Suppressor macrophage treated with lipopolysaccharide for 4 hours (primary cell): Measurements from ENCODE around the gene LYRM4.
A peak's percentile ranks its signal among the peaks of the same experiment; 100 is the strongest.

Source experiments
- DNase-seq: peaks from one replicate; pipeline ENCODE4 v3.0.0-alpha.2; 2020

The LYRM4 gene

DNA sequence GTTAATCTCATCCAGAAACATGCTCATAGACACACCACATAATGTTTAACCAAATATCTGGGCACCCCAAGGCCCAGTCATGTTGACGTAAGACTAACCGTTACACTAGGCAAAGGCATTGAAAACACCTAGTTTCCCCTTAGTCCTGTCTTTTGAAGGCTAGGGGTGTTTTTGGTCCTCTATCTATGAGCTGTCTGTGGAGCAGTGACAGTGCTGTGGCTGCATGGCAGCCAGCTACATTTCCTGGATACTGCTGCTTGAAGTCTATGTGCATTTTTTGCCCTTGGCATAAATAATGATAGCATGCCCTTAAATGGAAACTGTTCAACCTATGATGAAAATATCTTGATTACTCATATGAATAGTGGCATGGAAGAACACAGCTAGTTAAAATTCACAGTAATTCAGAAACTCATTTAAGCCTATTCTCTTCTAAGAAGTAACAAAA lies 19.2 kb upstream of the LYRM4 start:
- no peak for DNase-seq

DNA sequence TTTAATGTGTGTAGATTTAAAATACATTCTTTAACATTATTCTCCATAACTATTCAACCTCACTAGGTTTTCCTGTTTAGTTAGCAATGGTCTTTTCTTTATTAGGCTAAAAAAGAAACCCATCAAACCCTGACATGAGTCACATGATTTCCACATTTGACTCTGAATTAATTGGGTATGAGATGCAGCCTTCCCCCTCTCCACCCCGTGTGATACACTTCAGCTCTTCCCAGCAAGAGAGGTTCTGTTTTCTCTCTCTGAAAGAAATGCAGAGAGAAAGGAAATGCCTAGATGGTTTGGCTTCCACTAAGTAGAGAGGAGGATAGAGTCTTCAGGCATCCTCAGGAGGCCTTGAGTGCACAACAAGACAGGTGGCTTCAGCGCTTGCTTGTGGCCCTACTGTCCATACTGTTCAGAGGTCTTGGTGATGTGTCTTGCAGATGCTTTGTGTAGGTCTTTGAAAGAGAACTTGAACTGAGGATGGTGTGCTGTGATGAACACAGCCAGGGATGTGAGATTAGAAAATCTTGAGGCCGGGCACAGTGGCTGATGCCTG lies 17.9 kb upstream of the LYRM4 start:
- DNase-seq = no peak

DNA sequence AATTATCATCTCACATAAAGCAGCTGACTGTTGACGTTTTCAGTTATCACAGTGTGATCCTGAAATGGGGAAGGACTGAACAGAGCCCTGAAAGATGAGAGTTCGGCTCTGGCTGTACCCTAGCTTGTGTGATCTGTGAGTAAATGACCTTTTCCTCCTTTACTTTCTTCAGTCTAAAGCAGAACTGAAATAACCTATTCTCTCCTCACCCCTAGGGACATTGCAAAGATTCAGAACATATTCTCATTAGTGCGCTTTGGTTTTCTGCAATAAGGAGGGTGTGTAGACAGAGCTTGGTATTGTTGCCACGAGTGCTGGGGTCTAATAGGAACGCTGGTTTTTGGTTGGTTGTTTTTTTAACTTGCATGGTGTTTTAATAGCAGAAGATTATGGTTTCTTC lies 17.3 kb upstream of the LYRM4 start:
- DNase-seq = no peak

DNA sequence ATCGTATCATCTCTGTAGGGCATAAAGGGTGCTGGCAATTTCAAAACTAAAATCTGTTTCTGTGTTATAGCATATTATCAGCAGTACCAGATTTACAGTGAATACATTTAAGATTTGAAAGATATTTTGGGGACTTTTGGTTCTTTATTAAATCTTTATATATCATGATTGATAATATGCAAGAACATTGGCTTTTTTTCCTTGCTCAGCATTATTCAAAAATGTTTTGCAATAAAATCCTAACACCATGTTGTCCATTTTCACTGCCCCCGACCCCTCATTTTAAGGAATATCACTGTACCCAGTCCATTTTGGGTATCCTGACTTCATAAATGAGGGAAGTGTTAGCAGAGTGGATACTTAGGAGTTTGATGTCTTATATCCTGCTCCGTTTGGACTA lies 16.8 kb upstream of the LYRM4 start:
- DNase-seq = no peak

DNA sequence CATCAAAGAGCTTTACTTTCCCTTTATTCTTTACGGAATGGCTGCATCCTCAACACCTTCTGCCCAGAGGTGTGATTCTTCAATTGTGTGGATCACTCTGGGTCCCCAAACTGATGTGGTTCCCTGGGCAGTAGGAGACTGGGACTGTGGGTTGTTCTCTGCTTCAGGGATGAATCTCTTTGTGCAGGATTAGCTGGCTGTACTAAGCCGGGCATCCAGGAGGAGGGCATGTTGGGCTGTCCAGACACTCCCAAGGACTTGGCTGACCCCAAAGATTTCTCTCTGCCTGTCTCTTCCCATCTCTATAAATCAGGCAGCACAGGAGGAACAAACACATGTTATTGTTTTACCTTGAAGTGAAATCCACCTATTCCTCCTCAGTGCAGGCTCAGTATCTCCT lies 15.8 kb upstream of the LYRM4 start:
- no peak for DNase-seq

DNA sequence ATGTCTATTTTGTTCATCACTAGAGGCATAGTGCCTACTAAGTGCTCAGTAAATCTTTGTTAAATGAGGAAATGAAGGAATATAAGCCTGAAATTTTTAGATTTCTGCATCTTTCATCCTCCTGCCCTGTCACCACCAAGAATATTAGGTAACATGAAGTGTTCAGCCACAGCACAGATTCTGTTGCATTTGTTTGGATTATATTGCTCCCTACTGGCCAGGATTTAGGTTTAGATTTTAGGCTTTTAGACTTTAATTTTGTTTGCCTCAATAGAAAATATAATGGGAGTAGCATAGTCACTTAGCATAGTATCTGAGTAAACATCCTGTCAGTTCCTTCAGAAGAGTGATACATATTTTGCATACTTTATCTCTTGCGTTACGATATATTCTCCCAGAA lies 14.7 kb upstream of the LYRM4 start:
- DNase-seq = no peak

DNA sequence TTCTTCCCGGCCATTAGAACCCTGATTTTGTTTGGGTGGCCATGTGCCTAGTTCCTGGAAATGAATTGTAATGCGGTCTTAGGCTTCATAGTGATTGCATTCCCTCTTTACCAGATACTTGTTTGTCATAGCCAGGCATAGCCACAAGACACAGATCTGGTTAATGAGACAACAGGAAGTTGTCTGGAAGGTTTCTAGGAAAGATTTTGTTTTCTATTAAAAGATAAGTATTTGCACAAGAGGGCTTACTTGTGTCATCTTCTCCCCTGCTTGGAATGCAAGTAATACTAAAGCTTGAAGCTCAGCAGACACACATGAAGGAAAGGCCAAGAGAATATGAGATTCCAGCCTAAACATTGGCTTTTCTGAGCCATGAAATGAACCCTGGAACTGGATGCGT lies 13.5 kb upstream of the LYRM4 start:
- no peak for DNase-seq

DNA sequence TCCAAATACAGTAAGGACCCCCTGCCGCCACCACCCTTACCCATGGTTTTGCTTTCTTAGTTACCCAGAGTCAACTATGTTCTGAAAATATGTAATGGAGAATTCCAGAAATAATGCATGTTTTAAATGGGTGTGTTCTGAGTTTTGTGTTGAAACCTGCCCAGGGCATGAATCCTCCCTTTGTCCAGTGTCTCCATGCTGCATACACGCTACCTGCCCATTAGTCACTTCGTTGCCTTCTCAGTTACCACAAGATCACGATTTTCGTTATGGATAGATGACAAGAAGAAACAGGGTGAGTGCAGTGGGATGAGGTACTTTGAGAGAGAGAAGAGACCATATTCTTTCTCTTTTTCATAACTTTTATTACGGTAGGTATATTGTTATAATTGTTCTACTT lies 11.2 kb upstream of the LYRM4 start:
- no peak for DNase-seq

DNA sequence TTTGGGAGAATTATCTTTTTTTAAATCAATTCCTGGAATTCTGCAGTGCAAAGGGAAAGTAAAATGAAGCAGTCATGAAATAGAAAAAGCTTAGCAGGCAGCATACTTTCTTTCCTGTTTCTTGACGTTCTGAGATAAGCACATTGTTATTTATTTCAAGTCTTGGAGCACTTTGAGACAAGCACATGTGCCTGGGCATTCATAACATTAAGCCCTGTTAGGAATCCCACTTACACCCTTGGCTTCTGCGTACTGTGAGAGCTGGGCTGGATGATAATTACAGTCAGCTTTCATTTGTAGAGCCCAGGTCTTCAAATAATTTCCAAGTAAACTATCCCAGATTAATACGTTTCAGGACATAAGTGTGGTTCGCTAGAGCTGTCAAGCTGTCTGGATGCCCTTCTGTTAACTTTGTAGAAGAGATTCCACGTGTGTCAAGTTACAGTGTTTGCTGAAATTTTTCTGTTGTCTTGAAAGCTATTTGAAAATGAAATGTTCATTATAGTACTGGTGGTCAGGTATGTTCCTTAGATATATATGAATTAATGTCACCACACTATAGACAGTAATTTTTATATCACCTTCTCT lies 9.4 kb upstream of the LYRM4 start:
- no peak for DNase-seq

DNA sequence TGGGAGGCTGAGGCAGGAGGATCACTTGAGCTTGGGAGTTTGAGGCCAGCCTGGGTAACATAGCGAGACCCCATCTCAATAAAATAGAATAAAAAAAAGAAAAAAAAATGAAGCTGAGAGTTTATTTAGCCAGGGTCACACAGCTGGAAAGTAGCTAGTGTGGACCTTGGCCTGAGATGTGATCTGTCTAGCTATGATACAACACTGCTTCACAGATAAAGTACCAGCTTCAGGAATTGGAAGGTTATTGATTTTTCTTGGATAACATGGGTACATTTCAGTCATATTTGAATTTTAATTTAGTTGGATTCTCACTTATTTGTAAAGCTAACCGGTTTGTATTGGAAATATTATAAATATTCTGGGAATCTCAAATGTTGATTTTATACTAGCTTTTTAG lies 5.7 kb upstream of the LYRM4 start:
- DNase-seq = no peak

DNA sequence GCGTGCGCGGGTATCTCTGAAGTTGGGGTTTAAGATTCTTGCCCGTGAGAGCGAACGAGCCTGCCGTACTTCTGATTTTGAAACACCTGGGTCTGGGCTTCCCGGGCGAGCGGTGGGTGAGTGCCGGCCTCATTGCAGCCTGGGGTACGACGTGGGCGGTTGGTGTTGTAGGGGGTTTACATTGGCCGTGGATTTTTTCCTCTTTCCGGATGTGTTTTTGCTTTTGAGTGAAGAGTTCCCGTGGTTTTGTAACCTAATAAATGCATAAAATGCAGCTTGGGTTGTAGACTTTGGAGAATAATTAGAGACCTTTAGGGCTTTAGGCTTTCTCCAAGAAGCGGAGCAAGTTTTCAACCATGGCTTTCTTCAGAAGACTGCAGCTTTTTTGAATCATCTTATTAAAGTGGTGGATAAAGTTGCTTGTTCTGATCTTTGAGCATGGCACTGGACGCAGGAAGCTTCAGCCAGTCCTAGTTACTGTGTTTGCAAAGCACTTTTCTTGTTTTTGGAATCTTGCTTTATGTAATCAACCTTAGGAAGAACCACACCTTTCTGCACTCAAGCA lies 877 bp upstream of the LYRM4 start:
- DNase-seq = no peak

DNA sequence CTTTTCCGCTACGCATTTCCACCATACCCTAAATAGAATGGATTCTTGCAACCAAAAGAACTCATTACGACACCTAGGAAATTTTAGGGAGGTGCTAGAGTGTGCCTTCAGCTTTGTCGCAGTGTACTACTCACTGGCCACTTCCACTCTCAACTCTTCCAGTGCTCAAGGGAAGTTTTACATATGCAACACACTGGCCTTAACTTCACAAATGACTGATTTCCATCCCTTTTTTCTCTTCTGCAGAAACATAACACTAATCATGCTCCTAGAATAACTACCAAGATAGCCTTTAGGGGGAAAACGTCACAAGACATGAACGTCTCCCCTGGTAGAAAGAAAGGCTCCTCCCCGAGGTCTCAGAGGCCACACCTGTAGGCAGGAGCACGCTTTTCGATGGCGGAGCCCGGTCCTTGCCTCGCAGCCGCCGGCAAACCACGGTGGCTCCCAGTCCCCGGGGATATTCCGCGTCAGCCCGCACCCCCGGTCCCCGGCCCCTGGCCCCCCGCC lies 584 bp downstream of the LYRM4 start:
- DNase-seq = peak; percentile 82

DNA sequence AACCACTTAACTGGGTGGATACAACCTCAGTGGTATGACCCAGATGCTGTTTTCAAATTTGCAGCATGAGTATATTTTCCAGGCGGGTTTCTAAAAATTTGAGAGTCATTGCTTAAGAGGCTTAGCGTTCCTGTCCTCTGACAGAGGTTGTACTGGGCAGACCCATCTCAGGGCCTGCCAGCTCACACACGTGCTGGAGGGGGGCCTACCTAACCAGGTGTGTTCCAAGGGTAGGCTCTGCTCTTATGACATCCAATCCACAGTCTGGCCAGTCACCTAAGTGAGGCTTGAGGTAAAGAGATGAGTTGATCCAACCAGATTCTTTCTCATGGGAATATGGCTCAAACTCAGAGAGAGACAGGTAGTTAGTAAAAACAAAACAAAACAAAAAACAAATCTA lies 1.3 kb downstream of the LYRM4 start:
- DNase-seq = no peak

DNA sequence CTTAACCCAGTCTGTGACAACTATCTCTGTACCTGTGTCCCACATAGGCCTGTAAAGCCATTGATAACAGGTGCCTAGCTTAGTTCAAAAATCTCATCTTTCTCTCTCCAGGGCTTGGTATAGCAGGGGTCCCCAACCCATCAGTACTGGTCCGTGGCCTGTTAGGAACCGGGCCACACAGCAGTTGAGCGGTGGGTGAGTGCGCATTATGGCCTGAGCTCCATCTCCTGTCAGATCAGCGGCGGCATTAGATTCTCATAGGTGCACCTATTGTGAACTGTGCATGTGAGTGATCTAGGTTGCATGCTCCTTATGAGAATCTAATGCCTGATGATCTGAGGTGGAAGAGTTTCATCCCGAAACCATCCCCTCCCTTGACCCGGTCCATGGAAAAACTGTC lies 3.4 kb downstream of the LYRM4 start:
- no peak for DNase-seq

DNA sequence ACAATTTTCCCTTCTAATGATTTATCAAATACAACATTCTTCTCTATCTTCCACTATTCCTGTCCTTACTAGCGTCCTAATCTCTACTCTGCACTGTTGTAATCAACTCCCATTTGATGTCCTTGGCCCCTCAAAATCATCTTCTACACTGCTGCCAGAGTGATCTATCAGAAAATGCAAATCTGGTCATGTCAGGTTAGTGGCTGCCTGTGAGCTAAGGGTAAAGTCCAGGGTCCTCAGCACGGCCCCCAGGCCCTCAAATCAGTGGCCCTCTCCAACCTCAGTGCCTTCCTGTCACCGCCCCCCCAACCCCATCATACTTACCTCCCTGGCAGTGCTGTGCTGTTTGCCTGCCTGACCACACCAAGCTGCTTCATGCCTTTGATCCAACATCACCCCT lies 3.8 kb downstream of the LYRM4 start:
- DNase-seq = no peak

DNA sequence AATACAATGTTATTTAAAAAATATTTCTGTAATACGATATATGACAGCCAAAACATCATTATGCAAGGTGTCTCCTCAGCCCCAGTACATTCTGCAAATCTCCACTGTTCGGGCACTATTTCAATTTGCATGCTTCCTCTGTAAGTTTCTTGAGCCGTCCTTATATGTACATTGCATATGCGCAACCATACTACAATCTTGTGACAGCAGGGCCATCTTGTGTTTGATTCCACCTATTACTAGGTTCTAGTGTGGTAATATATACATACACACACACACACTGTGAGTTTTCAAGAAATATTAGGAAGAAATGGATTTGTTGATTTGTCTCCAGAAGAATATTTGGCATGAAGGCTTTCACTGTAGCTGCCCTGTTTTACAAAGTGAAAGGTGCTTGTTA lies 9.8 kb downstream of the LYRM4 start:
- DNase-seq = no peak

DNA sequence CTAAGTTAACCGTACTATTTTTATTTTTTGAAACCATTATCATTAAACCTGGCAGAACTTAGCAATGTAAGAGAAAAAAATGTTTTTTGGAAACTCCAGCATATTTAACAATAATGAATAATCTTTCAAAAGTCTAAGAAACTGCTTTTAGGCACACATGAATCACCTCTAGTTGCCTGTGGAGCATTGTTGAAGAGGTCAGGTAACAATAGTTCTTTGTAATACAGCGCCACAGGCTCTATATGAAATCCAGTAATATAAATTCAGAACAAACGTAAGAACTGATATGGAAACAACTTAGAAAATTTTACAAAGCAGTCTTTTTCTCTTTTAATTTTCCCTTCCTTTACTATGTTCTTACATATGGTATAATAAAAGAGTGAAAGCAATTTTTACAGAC lies 10.3 kb downstream of the LYRM4 start:
- no peak for DNase-seq

DNA sequence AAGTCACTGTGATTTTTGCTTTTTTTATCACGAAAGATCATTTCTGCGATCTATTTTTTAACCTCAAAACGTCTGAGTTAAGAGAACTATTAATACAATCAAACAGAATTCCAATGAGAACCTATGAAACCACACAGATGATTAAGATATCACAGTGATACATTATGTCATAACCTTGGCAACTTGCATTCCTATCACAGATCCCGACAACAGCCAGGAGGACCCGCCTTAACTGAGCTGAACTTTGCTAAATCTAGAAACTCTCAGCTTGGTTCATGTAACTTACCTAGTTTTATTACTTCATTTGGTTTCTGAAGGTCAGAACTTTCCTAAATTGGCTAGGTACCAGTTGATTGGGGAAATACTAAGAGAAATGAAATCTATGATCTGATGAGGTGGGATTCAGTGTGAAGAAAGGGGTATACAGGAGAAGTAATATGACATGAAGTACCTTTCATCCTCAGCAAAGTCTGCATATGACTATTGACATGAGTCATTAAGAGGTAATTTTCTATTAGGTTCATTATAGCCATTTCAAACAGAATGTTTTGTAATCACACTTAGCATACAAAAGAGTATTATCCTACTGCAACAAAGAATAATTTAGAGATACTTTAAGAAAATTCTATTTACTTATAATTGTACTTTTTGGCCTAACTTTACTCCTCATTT lies 11.2 kb downstream of the LYRM4 start:
- DNase-seq = no peak

DNA sequence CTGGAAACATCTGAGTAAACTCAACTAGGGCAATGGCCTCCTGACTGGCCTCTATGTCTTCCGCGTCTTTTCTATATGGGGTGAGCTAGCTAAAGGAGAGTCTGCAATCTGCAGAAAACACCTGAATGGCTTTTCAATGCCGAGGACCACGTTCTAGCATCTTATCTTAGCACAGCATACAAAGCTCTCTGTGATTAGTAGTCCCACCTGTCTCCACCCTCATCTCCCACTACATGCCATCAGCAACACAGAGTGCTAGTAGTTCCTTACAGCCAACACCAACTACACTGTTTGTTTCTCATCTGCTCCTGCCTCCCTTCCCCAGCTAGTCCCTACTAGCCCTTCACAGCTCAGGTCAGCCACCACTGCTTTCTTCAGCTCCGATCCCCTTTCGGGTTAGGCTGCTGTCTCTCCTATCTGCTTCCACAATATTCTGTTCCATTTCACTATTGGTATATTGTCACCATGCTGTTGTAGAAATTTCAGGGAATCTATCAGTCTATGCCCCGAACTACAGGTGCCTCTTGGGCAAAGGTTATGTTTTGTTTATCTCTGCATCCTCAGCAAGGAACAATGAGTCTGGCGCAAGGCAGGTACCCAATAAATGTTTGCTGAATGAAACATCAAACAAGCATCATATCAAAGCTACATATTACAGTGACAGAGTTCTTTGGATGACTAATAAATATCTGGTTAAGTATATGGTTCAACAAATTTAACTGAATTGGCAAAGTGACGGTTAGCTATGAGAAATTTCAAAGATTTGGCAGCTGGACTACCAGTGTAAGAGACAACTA lies 12.2 kb downstream of the LYRM4 start:
- no peak for DNase-seq

DNA sequence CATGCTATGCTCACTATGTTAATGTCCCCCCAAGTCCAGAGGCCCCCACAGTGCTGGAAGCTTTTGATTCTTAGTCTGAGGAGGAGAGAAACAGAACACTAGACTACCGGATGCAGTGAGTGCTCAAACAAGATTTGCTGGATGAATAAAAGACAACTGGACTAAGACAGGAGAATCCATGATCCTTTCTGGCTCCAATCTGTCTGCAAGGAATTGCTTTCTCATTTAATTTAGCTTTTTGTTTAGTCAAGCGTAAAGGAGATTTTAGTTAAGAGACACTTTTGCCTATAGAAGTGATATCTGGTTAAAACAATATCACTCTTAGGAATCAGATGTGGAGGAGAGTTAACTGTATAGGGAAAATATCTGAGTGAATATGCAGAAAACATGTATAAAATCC lies 13.5 kb downstream of the LYRM4 start:
- no peak for DNase-seq

DNA sequence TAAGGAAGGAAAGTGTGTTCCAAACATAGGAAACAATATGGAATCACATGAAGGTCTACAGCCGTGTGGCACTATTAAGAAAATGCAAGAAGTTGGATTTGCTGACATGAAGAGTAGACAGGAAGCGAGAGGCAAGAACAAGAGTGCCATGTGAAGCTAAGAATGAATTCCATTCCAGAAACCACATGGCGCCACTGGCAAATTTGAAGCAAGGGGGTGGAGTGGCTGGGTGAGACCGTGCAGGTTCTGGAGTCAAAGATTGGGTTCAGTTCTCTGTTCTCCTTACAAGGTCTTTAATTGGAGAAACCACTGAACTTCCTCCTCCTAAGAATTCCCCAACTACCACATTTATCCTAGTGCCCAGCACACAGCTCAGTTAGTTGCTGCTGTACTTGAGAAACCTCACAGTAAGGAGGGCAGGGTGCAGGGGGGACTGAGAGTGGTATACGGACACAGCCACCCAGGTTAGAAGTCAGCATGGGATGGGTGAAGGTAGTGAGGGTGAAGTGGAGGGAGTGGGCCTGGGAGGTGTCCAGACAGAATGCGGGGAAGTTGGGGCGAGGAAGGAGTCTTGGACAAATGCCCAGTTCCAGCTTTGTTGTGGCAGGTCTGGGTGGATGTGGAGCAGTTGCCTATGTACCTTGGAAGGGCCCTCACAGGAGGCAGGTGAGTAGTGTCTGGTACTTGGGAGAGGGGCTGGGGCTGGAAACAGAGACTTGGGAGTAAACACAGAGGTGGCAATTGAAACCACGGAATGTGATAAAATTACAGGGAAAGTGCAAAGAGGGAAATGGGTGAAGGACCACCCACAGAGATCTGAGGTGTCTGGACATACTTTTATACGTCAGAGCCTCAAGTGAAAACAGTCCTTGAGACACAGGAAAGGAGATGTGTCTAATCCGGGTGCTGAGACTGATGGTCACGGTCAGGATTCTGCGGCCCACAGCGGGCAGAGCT lies 14.3 kb downstream of the LYRM4 start:
- DNase-seq = peak; percentile 6

DNA sequence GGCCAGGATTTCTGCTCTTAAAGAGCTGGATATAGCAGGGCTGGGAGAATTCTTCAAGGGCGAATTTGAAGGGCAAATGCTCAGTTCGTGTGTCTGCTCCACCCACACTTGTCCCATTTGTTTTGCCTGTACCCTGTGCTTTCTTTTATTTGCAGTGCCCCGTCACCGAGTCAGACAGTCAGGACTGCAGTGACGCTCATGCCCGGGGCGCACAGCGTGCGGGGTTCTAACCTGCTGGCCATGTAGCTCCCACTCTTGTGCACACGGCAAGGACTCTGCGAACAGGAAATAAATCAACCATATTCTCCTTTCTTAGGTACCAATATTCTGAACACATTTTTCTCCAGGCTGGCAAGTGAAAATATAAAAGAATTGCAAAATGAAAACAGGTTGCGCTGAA lies 17.7 kb downstream of the LYRM4 start:
- DNase-seq = no peak
